B cell (primary cell): ENCODE data around the gene DISP1. TPM values are rescaled to one million over a fixed set of nuclear protein-coding genes. Genes with fewer than 3 reads are reported as not detected.

Experiments used
- ATAC-seq: fragments of 200-7000 bp; cut with Tn5 transposase; one replicate; pipeline ENCODE4 v1.10.0; 2021; ENCODE audit warnings: low read depth, mild to moderate bottlenecking, moderate number of reproducible peaks, moderate library complexity
- CTCF ChIA-PET: fragments of 350-600 bp; sonication (Branson Sonifier 250); formaldehyde crosslinking; loops from one replicate; lab custom pipeline; 2021; ENCODE audit warnings: antibody characterized with exemption, inconsistent platforms; lab: Charles Lee
- POLR2A ChIA-PET: fragments of 350-600 bp; sonication (Branson Sonifier 250); formaldehyde crosslinking; loops from one replicate; lab custom pipeline; 2021; ENCODE audit warnings: antibody characterized with exemption; lab: Charles Lee
- DNase-seq: peaks from one replicate; pipeline ENCODE4 v3.0.0; 2013
- H2AFZ ChIP-seq: 2 replicates; pipeline ENCODE4 v1.6.1; 2012; ENCODE audit warnings: mild to moderate bottlenecking, low read depth, low read length; ENCODE audit not compliant: insufficient read depth, poor library complexity, severe bottlenecking
- H3K27ac ChIP-seq, 2 donors: 1 replicate in 1 of 2; 2 replicates in 1 of 2; pipeline ENCODE4 v1.5.1; 2012 to 2013; ENCODE audit warnings: low read length in 2 of 2, mild to moderate bottlenecking in 2 of 2, moderate library complexity in 1 of 2
- H3K27me3 ChIP-seq, 4 experiments: fragments of 200-600 bp in 1 of 4; sonication (generic) in 1 of 4; replicated peaks in 1 of 4; 1 replicate in 2 of 4; 2 replicates in 2 of 4; pipeline versions ENCODE4 v1.6.1 to v1.7.0; 2013 to 2016; ENCODE audit warnings: low read length in 3 of 4, mild to moderate bottlenecking in 2 of 4, mixed read lengths in 1 of 4, moderate library complexity in 1 of 4; ENCODE audit not compliant: insufficient read depth in 4 of 4, control insufficient read depth in 3 of 4; ENCODE audit errors: control extremely low read depth in 1 of 4
- H3K36me3 ChIP-seq, 2 experiments: replicated peaks in 1 of 2; 1 replicate in 1 of 2; 2 replicates in 1 of 2; pipeline versions ENCODE4 v1.6.1 to v1.7.1; 2013; ENCODE audit warnings: low read length in 1 of 2; ENCODE audit not compliant: insufficient read depth in 2 of 2, control insufficient read depth in 1 of 2; ENCODE audit errors: control extremely low read depth in 1 of 2, extremely low read depth in 1 of 2
- H3K4me1 ChIP-seq, 2 donors: fragments of 200-600 bp in 1 of 2; sonication (generic) in 1 of 2; 1 replicate in 1 of 2; 2 replicates in 1 of 2; pipeline versions ENCODE4 v1.5.1 to v1.6.1; 2013 to 2017; ENCODE audit warnings: low read length in 2 of 2; ENCODE audit not compliant: control insufficient read depth in 2 of 2, insufficient read depth in 2 of 2
- H3K4me2 ChIP-seq: replicated peaks from 2 replicates; pipeline ENCODE3; 2012; ENCODE audit warnings: mild to moderate bottlenecking, low read depth, low read length; ENCODE audit not compliant: poor library complexity, severe bottlenecking
- H3K4me3 ChIP-seq, 5 experiments: fragments of 200-600 bp in 1 of 5; sonication (generic) in 1 of 5; 1 replicate in 3 of 5; 2 replicates in 2 of 5; pipeline versions ENCODE4 v1.5.1 to v1.7.0; 2011 to 2016; ENCODE audit warnings: low read length in 4 of 5, mild to moderate bottlenecking in 4 of 5, low read depth in 2 of 5, control low read depth in 1 of 5, moderate library complexity in 1 of 5; ENCODE audit not compliant: insufficient read depth in 1 of 5; ENCODE audit errors: control extremely low read depth in 1 of 5, extremely low read depth in 1 of 5
- H3K79me2 ChIP-seq: fragments of 200-600 bp; sonication (generic); one replicate; pipeline ENCODE4 v1.6.0; 2016; ENCODE audit warnings: low read length; ENCODE audit not compliant: control insufficient read depth, insufficient read depth
- H3K9ac ChIP-seq: fragments of 200-600 bp; sonication (generic); 2 replicates; pipeline ENCODE4 v1.6.1; 2017; ENCODE audit warnings: mild to moderate bottlenecking, low read length, moderate library complexity
- H3K9me3 ChIP-seq, 3 donors: one replicate each; pipeline versions ENCODE4 v1.6.1 to v1.7.1; 2013; ENCODE audit warnings: low read length in 2 of 3; ENCODE audit not compliant: control insufficient read depth in 2 of 3, insufficient read depth in 1 of 3; ENCODE audit errors: control extremely low read depth in 1 of 3
- H4K20me1 ChIP-seq: 2 replicates; pipeline ENCODE4 v1.6.0; 2012; ENCODE audit warnings: mild to moderate bottlenecking, low read length; ENCODE audit not compliant: insufficient read depth, control insufficient read depth, poor library complexity, severe bottlenecking
- H3K27ac Mint-ChIP-seq: one replicate; pipeline ENCODE4 v1.8.0; 2021; ENCODE audit warnings: mixed read lengths
- H3K27me3 Mint-ChIP-seq: one replicate; pipeline ENCODE4 v1.8.0; 2021; ENCODE audit warnings: mixed read lengths
- H3K4me1 Mint-ChIP-seq: one replicate; pipeline ENCODE4 v1.8.0; 2021; ENCODE audit warnings: mixed read lengths
- H3K4me3 Mint-ChIP-seq: one replicate; pipeline ENCODE4 v1.8.0; 2021; ENCODE audit warnings: mixed read lengths
- H3K9me3 Mint-ChIP-seq: one replicate; pipeline ENCODE4 v1.8.0; 2022; ENCODE audit warnings: mixed read lengths; ENCODE audit not compliant: insufficient read depth
- CTCF ChIP-seq: fragments of 200-600 bp; IDR thresholded peaks from one replicate; pipeline ENCODE4 v1.8.0; 2022; ENCODE audit warnings: antibody characterized with exemption, mild to moderate bottlenecking
- EZH2 ChIP-seq: IDR thresholded peaks from 2 replicates; pipeline ENCODE4 v1.6.1; 2012; ENCODE audit warnings: borderline replicate concordance, low read depth, mild to moderate bottlenecking, moderate library complexity, low read length; ENCODE audit not compliant: insufficient read depth, poor library complexity, severe bottlenecking
- intact Hi-C: fragments of 100-400 bp; cut with micrococcal nuclease; formaldehyde crosslinking; loops from one replicate; pipeline ENCODE4 v1.10.0; 2022
- polyA plus RNA-seq: library from polyadenylated mRNA; depleted of rRNA; stranded (reverse); fragments of >200 nt; gene quantifications from 2 replicates; pipeline ENCODE4 v1.2.3, GENCODE V29; 2012
- total RNA-seq, 2 donors: library from RNA; stranded (reverse); fragments of 120-200 nt in 1 of 2; gene quantifications; 1 replicate in 1 of 2; 2 replicates in 1 of 2; pipeline versions ENCODE4 v1.2.3 to v1.2.4, GENCODE V29; 2013 to 2022

DISP1 gene
- total and polyA plus RNA-seq, 2 donors (not counting 1 experiment from before 2014, with no cell fraction given), result 6.6 to 12.0 TPM

GRCh38 chr1:222828939-222829338 lies 14.1 kb downstream of the DISP1 start:
- H3K27ac ChIP-seq, result no peak overlapping the region
- H4K20me1 ChIP-seq, result peaks cover 10% of the 10 kb centered on the region
- ChIA-PET CTCF (interaction anchor here (0.9 to 2.8 kb wide), 3 partner anchors 90 to 92 kb away, joined by 3 to 6 read pairs (median 5); partner anchors contain the start of gene FAM177B), POLR2A (no interaction called here)
- intact Hi-C loops, result loop anchor here (1.0 to 5.0 kb wide), 3 partner anchors 14 to 91 kb away; partner anchors contain the start of gene DISP1
- no peaks in the 10 kb centered on the region for H3K27me3 ChIP-seq
- Mint-ChIP-seq H3K4me3 (no peak overlapping the region), H3K27me3 (no peaks in the 10 kb centered on the region), H3K4me1 (peaks cover 26% of the 10 kb centered on the region), H3K9me3 (no peaks in the 10 kb centered on the region), H3K27ac (no peak overlapping the region)
- H3K4me1 ChIP-seq, result no peaks in the 10 kb centered on the region
- no peak overlapping the region for H2AFZ ChIP-seq
- TF ChIP-seq CTCF (peak; percentile 18), EZH2 (no peak)
- peaks cover 60% of the 10 kb centered on the region for H3K79me2 ChIP-seq
- no peak for DNase-seq
- no peak overlapping the region for H3K4me2 ChIP-seq
- no peaks in the 10 kb centered on the region for H3K36me3 ChIP-seq
- no peak overlapping the region for H3K4me3 ChIP-seq
- no peak overlapping the region for H3K9ac ChIP-seq
- no peaks in the 10 kb centered on the region for H3K9me3 ChIP-seq
- ATAC-seq, result no peak

GRCh38 chr1:222829868-222830267 lies 15.0 kb downstream of the DISP1 start:
- H3K4me3 Mint-ChIP-seq, result no peak overlapping the region
- Histone ChIP-seq H3K36me3 (no peaks in the 10 kb centered on the region), H4K20me1 (peaks cover 10% of the 10 kb centered on the region), H3K4me2 (no peak overlapping the region), H3K27ac (no peak overlapping the region), H3K4me1 (no peaks in the 10 kb centered on the region), H3K27me3 (no peaks in the 10 kb centered on the region), H3K9me3 (no peaks in the 10 kb centered on the region), H3K79me2 (peaks cover 60% of the 10 kb centered on the region), H3K9ac (no peak overlapping the region), H2AFZ (no peak overlapping the region), H3K4me3 (no peak overlapping the region)
- ATAC-seq (no peak), DNase-seq (no peak)
- H3K9me3 Mint-ChIP-seq, result no peaks in the 10 kb centered on the region
- ChIA-PET POLR2A (no interaction called here), CTCF (interaction anchor here (0.9 to 2.8 kb wide), 2 partner anchors 91 to 93 kb away, joined by 3 to 6 read pairs; partner anchors contain the start of gene FAM177B)
- H3K4me1 Mint-ChIP-seq, result peaks cover 23% of the 10 kb centered on the region
- no peak for TF ChIP-seq CTCF
- no peak for TF ChIP-seq EZH2
- intact Hi-C loops, result loop anchor here (1.0 to 5.0 kb wide), 3 partner anchors 15 to 92 kb away; partner anchors contain the start of gene DISP1
- H3K27me3 Mint-ChIP-seq, result no peaks in the 10 kb centered on the region
- no peak overlapping the region for H3K27ac Mint-ChIP-seq
